H9 (cell line): ENCODE results near the gene SLC35F6. TPM values are rescaled to one million over a fixed set of nuclear protein-coding genes. Genes with fewer than 3 reads are reported as not detected.
"Not testable (repeated sequence)": the region's sequence is repeated elsewhere in the genome, so short reads cannot be mapped to it uniquely, and the experiment has no call there.

ENCODE experiments used
- DNase-seq: peaks from one replicate; pipeline ENCODE4 v3.0.0-alpha.2; 2017
- H2AFZ ChIP-seq: one replicate; pipeline ENCODE4 v1.6.1; 2013; ENCODE audit warnings: mild to moderate bottlenecking, low read length, control low read depth, moderate library complexity
- H2AK5ac ChIP-seq: 2 replicates; pipeline ENCODE4 v1.6.1; 2013; ENCODE audit warnings: low read length, control low read depth, mixed read lengths; ENCODE audit not compliant: insufficient read length
- H2BK120ac ChIP-seq: one replicate; pipeline ENCODE4 v1.6.1; 2013; ENCODE audit warnings: low read depth, mild to moderate bottlenecking, low read length, control low read depth, inconsistent platforms; ENCODE audit not compliant: poor library complexity, severe bottlenecking
- H2BK12ac ChIP-seq: 2 replicates; pipeline ENCODE4 v1.6.1; 2013; ENCODE audit warnings: low read length, control low read depth, mixed read lengths, low read depth; ENCODE audit not compliant: insufficient read length
- H2BK15ac ChIP-seq: 2 replicates; pipeline ENCODE4 v1.6.1; 2013; ENCODE audit warnings: low read depth, low read length, control low read depth
- H2BK20ac ChIP-seq: one replicate; pipeline ENCODE4 v1.6.1; 2013; ENCODE audit warnings: low read depth, mild to moderate bottlenecking, low read length, control low read depth, inconsistent platforms; ENCODE audit not compliant: poor library complexity, severe bottlenecking
- H2BK5ac ChIP-seq: 2 replicates; pipeline ENCODE4 v1.6.1; 2013; ENCODE audit warnings: low read length, control low read depth, mixed read lengths; ENCODE audit not compliant: insufficient read length
- H3K14ac ChIP-seq: 2 replicates; pipeline ENCODE4 v1.6.1; 2013; ENCODE audit warnings: low read length, control low read depth; ENCODE audit not compliant: insufficient read depth
- H3K18ac ChIP-seq: 2 replicates; pipeline ENCODE4 v1.6.1; 2013; ENCODE audit warnings: low read depth, mild to moderate bottlenecking, mixed read lengths, low read length, control low read depth; ENCODE audit not compliant: insufficient read length
- H3K23ac ChIP-seq: 2 replicates; pipeline ENCODE4 v1.6.1; 2013; ENCODE audit warnings: low read length, control low read depth, mixed read lengths, low read depth; ENCODE audit not compliant: insufficient read length
- H3K23me2 ChIP-seq: 2 replicates; pipeline ENCODE4 v1.6.1; 2013; ENCODE audit warnings: low read depth, mild to moderate bottlenecking, mixed read lengths, low read length, control low read depth; ENCODE audit not compliant: insufficient read length, poor library complexity, severe bottlenecking
- H3K27ac ChIP-seq: 2 replicates; pipeline ENCODE4 v1.5.1; 2013; ENCODE audit warnings: low read length, control low read depth, mixed read lengths, low read depth; ENCODE audit not compliant: insufficient read length
- H3K27me3 ChIP-seq: 2 replicates; pipeline ENCODE4 v1.6.1; 2013; ENCODE audit warnings: low read length, control low read depth, inconsistent platforms; ENCODE audit not compliant: insufficient read depth
- H3K4ac ChIP-seq: 2 replicates; pipeline ENCODE4 v1.6.1; 2013; ENCODE audit warnings: low read depth, mild to moderate bottlenecking, control low read depth, inconsistent platforms, low read length, moderate library complexity
- H3K4me1 ChIP-seq: 2 replicates; pipeline ENCODE4 v1.6.1; 2013; ENCODE audit warnings: low read length, control low read depth, inconsistent platforms; ENCODE audit not compliant: insufficient read depth
- H3K4me2 ChIP-seq: 2 replicates; pipeline ENCODE4 v1.6.1; 2013; ENCODE audit warnings: low read length, control low read depth, mixed read lengths; ENCODE audit not compliant: insufficient read length, insufficient read depth
- H3K56ac ChIP-seq: 2 replicates; pipeline ENCODE4 v1.6.1; 2013; ENCODE audit warnings: low read depth, mild to moderate bottlenecking, mixed read lengths, low read length, control low read depth; ENCODE audit not compliant: insufficient read length
- H3K79me1 ChIP-seq: 2 replicates; pipeline ENCODE4 v1.6.1; 2013; ENCODE audit warnings: low read depth, mild to moderate bottlenecking, moderate library complexity, low read length, control low read depth, inconsistent platforms; ENCODE audit not compliant: insufficient read depth, poor library complexity, severe bottlenecking
- H3K79me2 ChIP-seq: 2 replicates; pipeline ENCODE4 v1.6.1; 2013; ENCODE audit warnings: low read length, control low read depth, inconsistent platforms; ENCODE audit not compliant: insufficient read depth
- H3K9ac ChIP-seq: 2 replicates; pipeline ENCODE4 v1.6.1; 2013; ENCODE audit warnings: low read length, control low read depth, mixed read lengths; ENCODE audit not compliant: insufficient read length; ENCODE audit errors: extremely low read depth
- H3K9me3 ChIP-seq: one replicate; pipeline ENCODE4 v1.6.1; 2013; ENCODE audit warnings: low read depth, low read length, inconsistent platforms; ENCODE audit not compliant: control insufficient read depth
- H3T11ph ChIP-seq: one replicate; pipeline ENCODE4 v1.6.1; 2013; ENCODE audit warnings: mild to moderate bottlenecking, low read length, control low read depth, inconsistent platforms
- H4K20me1 ChIP-seq: one replicate; pipeline ENCODE4 v1.6.1; 2013; ENCODE audit not compliant: control insufficient read depth, insufficient read length, insufficient read depth
- H4K5ac ChIP-seq: 2 replicates; pipeline ENCODE4 v1.6.1; 2013; ENCODE audit warnings: low read depth, mild to moderate bottlenecking, mixed read lengths, low read length, control low read depth; ENCODE audit not compliant: insufficient read length
- H4K8ac ChIP-seq: replicated peaks from 2 replicates; pipeline ENCODE4 v1.6.1; 2013; ENCODE audit warnings: low read length, control low read depth, mixed read lengths, low read depth; ENCODE audit not compliant: insufficient read length
- H4K91ac ChIP-seq: 2 replicates; pipeline ENCODE4 v1.6.1; 2013; ENCODE audit warnings: low read depth, mild to moderate bottlenecking, moderate library complexity, mixed read lengths, low read length, control low read depth; ENCODE audit not compliant: insufficient read length
- H3K27ac Mint-ChIP-seq, 3 experiments: 2 replicates in 2 of 3; 3 replicates in 1 of 3; pipeline ENCODE4 v1.8.0; 2020 to 2021; ENCODE audit warnings: mixed read lengths in 3 of 3, mild to moderate bottlenecking in 1 of 3, moderate library complexity in 1 of 3
- H3K27me3 Mint-ChIP-seq: 2 replicates; pipeline ENCODE4 v1.8.0; 2021; ENCODE audit warnings: low read depth, mild to moderate bottlenecking, moderate library complexity, mixed read lengths
- H3K36me3 Mint-ChIP-seq, 3 experiments: 2 replicates in 2 of 3; 3 replicates in 1 of 3; pipeline ENCODE4 v1.8.0; 2020 to 2021; ENCODE audit warnings: low read depth in 3 of 3, mixed read lengths in 3 of 3; ENCODE audit not compliant: insufficient read depth in 1 of 3
- H3K4me1 Mint-ChIP-seq, 2 experiments: 2 replicates each; pipeline ENCODE4 v1.8.0; 2020; ENCODE audit warnings: mixed read lengths in 2 of 2
- H3K4me3 Mint-ChIP-seq, 2 experiments: 2 replicates in 1 of 2; 3 replicates in 1 of 2; pipeline ENCODE4 v1.8.0; 2020 to 2021; ENCODE audit warnings: mild to moderate bottlenecking in 2 of 2, mixed read lengths in 2 of 2, moderate library complexity in 1 of 2
- H3K9me3 Mint-ChIP-seq, 2 experiments: 2 replicates in 1 of 2; 3 replicates in 1 of 2; pipeline ENCODE4 v1.8.0; 2020; ENCODE audit warnings: mild to moderate bottlenecking in 2 of 2, mixed read lengths in 2 of 2, moderate library complexity in 1 of 2
- CTCF ChIP-seq: fragments of 200-600 bp; sonication (generic); conservative IDR thresholded peaks from 3 replicates; pipeline ENCODE4 v1.8.0; 2021; ENCODE audit warnings: antibody characterized with exemption, mild to moderate bottlenecking
- WGBS: extraction: QIAGEN DNeasy Blood & Tissue Kit; methylation state at CpG from one replicate; pipeline ENCODE4 v1.1.7; 2013; ENCODE audit warnings: missing lambda C conversion rate, low lambda C conversion rate, mixed read lengths; ENCODE audit not compliant: insufficient read length; ENCODE audit errors: extremely low coverage; 5-methylcytosine and 5-hydroxymethylcytosine counted together
- total RNA-seq: library from RNA; stranded (reverse); gene quantifications from 2 replicates; pipeline ENCODE4 v1.2.1, GENCODE V29; 2021

Gene SLC35F6
- total RNA-seq, 1 experiment from 2014 or later, result 15.7 TPM

GRCh38 chr2:26793518-26793917 is 29.4 kb downstream of the SLC35F6 start:
- Histone ChIP-seq H3K27ac (no peak overlapping the region), H2AFZ (no peak overlapping the region), H2AK5ac (no peak overlapping the region), H3K79me1 (no peaks in the 10 kb centered on the region), H3T11ph (no peak overlapping the region), H3K14ac (no peak overlapping the region), H3K9me3 (no peaks in the 10 kb centered on the region), H3K18ac (no peak overlapping the region), H4K8ac (no peak overlapping the region), H3K56ac (no peak overlapping the region), H2BK20ac (no peak overlapping the region), H2BK5ac (no peak overlapping the region), H4K20me1 (no peaks in the 10 kb centered on the region), H3K79me2 (peaks cover 2% of the 10 kb centered on the region; the same call in 1 of the 2 replicates), H3K23ac (no peak overlapping the region), H4K5ac (no peak overlapping the region), H3K4me2 (no peak overlapping the region), H3K4ac (no peak overlapping the region), H4K91ac (no peak overlapping the region), H3K4me1 (no peaks in the 10 kb centered on the region), H2BK120ac (no peak overlapping the region), H2BK12ac (no peak overlapping the region), H3K27me3 (no peaks in the 10 kb centered on the region), H3K23me2 (no peaks in the 10 kb centered on the region), H2BK15ac (no peak overlapping the region), H3K9ac (no peak overlapping the region)
- no peaks in the 10 kb centered on the region for H3K27me3 Mint-ChIP-seq
- peaks cover 0 to 6% of the 10 kb centered on the region in 2 experiments; a peak in 2 of 4 replicates for H3K4me1 Mint-ChIP-seq
- H3K9me3 Mint-ChIP-seq, result no peaks in the 10 kb centered on the region
- H3K27ac Mint-ChIP-seq, result no peak overlapping the region
- WGBS, result no CpG with 5 or more reads among the region's 3 CpGs
- no peak overlapping the region for H3K4me3 Mint-ChIP-seq
- no peak for TF ChIP-seq CTCF
- peaks cover 53 to 79% (median 76%) of the 10 kb centered on the region in 3 experiments for H3K36me3 Mint-ChIP-seq
- no peak for DNase-seq

GRCh38 chr2:26795135-26795534 is 31.1 kb downstream of the SLC35F6 start:
- H3K36me3 Mint-ChIP-seq, result peaks cover 42 to 74% (median 63%) of the 10 kb centered on the region in 3 experiments
- not testable (repeated sequence) for H2BK5ac ChIP-seq, H3K9me3 ChIP-seq, H3K79me2 ChIP-seq, DNase-seq, H3K14ac ChIP-seq, H3K23me2 ChIP-seq, H2AK5ac ChIP-seq, H3K56ac ChIP-seq, H3K4me3 Mint-ChIP-seq, H3K27me3 Mint-ChIP-seq, H3K4ac ChIP-seq, H3K18ac ChIP-seq, H3T11ph ChIP-seq, H3K27ac ChIP-seq, H3K4me1 ChIP-seq, H4K5ac ChIP-seq, H2BK120ac ChIP-seq, H4K91ac ChIP-seq, H4K20me1 ChIP-seq, H2BK15ac ChIP-seq, H3K4me1 Mint-ChIP-seq, H4K8ac ChIP-seq, H2BK20ac ChIP-seq, H2AFZ ChIP-seq, H3K23ac ChIP-seq, H3K27me3 ChIP-seq, H3K27ac Mint-ChIP-seq, H3K79me1 ChIP-seq, H3K9ac ChIP-seq, H3K4me2 ChIP-seq, H3K9me3 Mint-ChIP-seq, H2BK12ac ChIP-seq
- no CpG with 5 or more reads among the region's 17 CpGs for WGBS
